Panc1 (cell line): ENCODE measurements around the gene HID1. TPM values are rescaled to one million over a fixed set of nuclear protein-coding genes. Genes with fewer than 3 reads are reported as not detected.

Source experiments
- ATAC-seq: fragments of 200-7000 bp; cut with Tn5 transposase; 2 replicates; pipeline ENCODE4 v1.9.1; 2020; ENCODE audit warnings: mild to moderate bottlenecking, moderate library complexity
- BruUV-seq: library from RNA; stranded (reverse); fragments of 400-500 nt; replicated peaks from 2 replicates; lab custom pipeline; 2021; lab: Mats Ljungman, UMichigan
- CTCF ChIA-PET: fragments of 300-600 bp; sonication (Branson Sonifier 250); formaldehyde crosslinking; loops from one replicate; lab custom pipeline; 2022; ENCODE audit warnings: antibody characterized with exemption; lab: Charles Lee
- POLR2A ChIA-PET: fragments of 300-600 bp; sonication (Branson Sonifier 250); formaldehyde crosslinking; loops from one replicate; lab custom pipeline; 2022; ENCODE audit warnings: antibody characterized with exemption; lab: Charles Lee
- DNase-seq: peaks from one replicate; pipeline ENCODE4 v3.0.0-alpha.2; 2010; ENCODE audit warnings: low read depth, low spot score
- H3K27ac ChIP-seq: 2 replicates; pipeline ENCODE4 v1.5.1; 2011; ENCODE audit warnings: mild to moderate bottlenecking, low read length, inconsistent platforms
- H3K27me3 ChIP-seq: fragments of 200-500 bp; sonication (Bioruptor generic); 2 replicates; pipeline ENCODE4 v1.6.0; 2014; ENCODE audit warnings: low read length, inconsistent platforms; ENCODE audit not compliant: control insufficient read depth, insufficient read depth
- H3K36me3 ChIP-seq: fragments of 200-500 bp; sonication (Bioruptor generic); 2 replicates; pipeline ENCODE4 v1.5.1; 2014; ENCODE audit warnings: inconsistent platforms, mild to moderate bottlenecking, low read length, moderate library complexity; ENCODE audit not compliant: control insufficient read depth, insufficient read depth
- H3K4me1 ChIP-seq: 2 replicates; pipeline ENCODE4 v1.5.1; 2011; ENCODE audit warnings: inconsistent platforms, mild to moderate bottlenecking, low read length, moderate library complexity; ENCODE audit not compliant: control insufficient read depth, insufficient read depth
- H3K4me3 ChIP-seq, 2 experiments: 2 replicates each; pipeline ENCODE4 v1.5.1; 2011 to 2012; ENCODE audit warnings: low read depth in 2 of 2, low read length in 2 of 2, mild to moderate bottlenecking in 2 of 2, inconsistent platforms in 1 of 2, moderate library complexity in 1 of 2
- H3K9me3 ChIP-seq: fragments of 200-500 bp; sonication (Bioruptor generic); 2 replicates; pipeline ENCODE4 v1.5.1; 2014; ENCODE audit warnings: low read depth, mild to moderate bottlenecking, inconsistent platforms, low read length, moderate library complexity; ENCODE audit not compliant: control insufficient read depth, insufficient read depth
- POLR2AphosphoS5 ChIP-seq: IDR thresholded peaks from 2 replicates; pipeline ENCODE4 v1.6.1; 2012; ENCODE audit warnings: mild to moderate bottlenecking, low read depth, low read length, moderate library complexity
- REST ChIP-seq, 2 experiments: IDR thresholded peaks; 2 replicates each; pipeline ENCODE4 v1.6.1; 2011 to 2012; ENCODE audit warnings: low read depth in 2 of 2, control low read depth in 1 of 2, low read length in 1 of 2, mild to moderate bottlenecking in 1 of 2, moderate library complexity in 1 of 2; ENCODE audit not compliant: insufficient read depth in 1 of 2
- SIN3A ChIP-seq: IDR thresholded peaks from 2 replicates; pipeline ENCODE4 v1.6.1; 2012; ENCODE audit warnings: low read depth, mild to moderate bottlenecking, low read length, moderate library complexity, borderline replicate concordance; ENCODE audit not compliant: insufficient read depth
- TCF7L2 ChIP-seq: IDR thresholded peaks from 2 replicates; pipeline ENCODE4 v1.6.1; 2011; ENCODE audit warnings: mild to moderate bottlenecking, low read depth, low read length, inconsistent platforms
- in situ Hi-C: cut with HindIII; loops from 2 replicates; pipeline ENCODE4 v1.10.0; 2016; ENCODE audit warnings: low sequenced_read_pairs, low pct_unique_long_range_greater_than_20kb
- intact Hi-C: fragments of 100-400 bp; cut with micrococcal nuclease; formaldehyde crosslinking; loops from one replicate; pipeline ENCODE4 v1.10.0; 2022; ENCODE audit not compliant: unreplicated experiment
- total RNA-seq: library from RNA; stranded (reverse); gene quantifications from one replicate; pipeline ENCODE4 v1.2.1, GENCODE V29; 2021; ENCODE audit not compliant: unreplicated experiment
- TF ChIP-seq, protein P1 (sequence below): fragments of 450-650 bp; IDR thresholded peaks from 2 replicates; pipeline ENCODE4 v1.5.1; 2017; ENCODE audit warnings: mild to moderate bottlenecking

Gene HID1
- total RNA-seq, 1 experiment from 2014 or later, result 10.9 TPM

GRCh38 chr17:74972973-74973328 is 392 bp upstream of the HID1 start:
- intact Hi-C loops, result loop anchor here (10.0 kb wide), 1 partner anchor 132 kb away; the partner anchor contains the start of gene ARMC7
- BruUV-seq, result no TSS peak
- peak; percentile 45 for ATAC-seq

GRCh38 chr17:74971842-74972106 is 785 bp downstream of the HID1 start:
- no TSS peak for BruUV-seq
- Histone ChIP-seq H3K4me1 (peaks cover 4% of the 10 kb centered on the region; the same call in 1 of the 2 replicates), H3K27ac (no peak overlapping the region), H3K27me3 (no peaks in the 10 kb centered on the region), H3K9me3 (no peaks in the 10 kb centered on the region), H3K36me3 (no peaks in the 10 kb centered on the region), H3K4me3 (peak overlapping the region; percentile 52 to 58)
- intact Hi-C loops (loop anchor here (10.0 kb wide), 1 partner anchor 133 kb away; the partner anchor contains the start of gene ARMC7), in situ Hi-C loops (no loop called here)
- ChIA-PET CTCF (interaction anchor here (0.5 to 1.8 kb wide), 5 partner anchors 10 to 321 kb away, joined by 3 to 10 read pairs (median 3); partner anchors contain the start of gene OTOP2), POLR2A (no interaction called here)
- TF ChIP-seq TCF7L2, result no peak
- no peak for DNase-seq
- ATAC-seq, result peak; percentile 37

More at GRCh38 chr17:74972973-74973328, 392 bp upstream of the HID1 start:
- Histone ChIP-seq H3K4me3 (peak overlapping the region; percentile 52 to 58), H3K36me3 (no peaks in the 10 kb centered on the region), H3K4me1 (peaks cover 4% of the 10 kb centered on the region; the same call in 1 of the 2 replicates), H3K9me3 (no peaks in the 10 kb centered on the region), H3K27ac (no peak overlapping the region), H3K27me3 (no peaks in the 10 kb centered on the region)
- no peak for DNase-seq
- no peak for TF ChIP-seq SIN3A
- TF ChIP-seq REST (IDR thresholded peaks at IDR 0.05; ENCODE audit: insufficient read depth in 1 of 2, low read depth in 2 of 2, low read length in 1 of 2), result no peak
- no peak for TF ChIP-seq POLR2AphosphoS5
- TF ChIP-seq TCF7L2, result no peak
- TF ChIP-seq, protein P1, sequence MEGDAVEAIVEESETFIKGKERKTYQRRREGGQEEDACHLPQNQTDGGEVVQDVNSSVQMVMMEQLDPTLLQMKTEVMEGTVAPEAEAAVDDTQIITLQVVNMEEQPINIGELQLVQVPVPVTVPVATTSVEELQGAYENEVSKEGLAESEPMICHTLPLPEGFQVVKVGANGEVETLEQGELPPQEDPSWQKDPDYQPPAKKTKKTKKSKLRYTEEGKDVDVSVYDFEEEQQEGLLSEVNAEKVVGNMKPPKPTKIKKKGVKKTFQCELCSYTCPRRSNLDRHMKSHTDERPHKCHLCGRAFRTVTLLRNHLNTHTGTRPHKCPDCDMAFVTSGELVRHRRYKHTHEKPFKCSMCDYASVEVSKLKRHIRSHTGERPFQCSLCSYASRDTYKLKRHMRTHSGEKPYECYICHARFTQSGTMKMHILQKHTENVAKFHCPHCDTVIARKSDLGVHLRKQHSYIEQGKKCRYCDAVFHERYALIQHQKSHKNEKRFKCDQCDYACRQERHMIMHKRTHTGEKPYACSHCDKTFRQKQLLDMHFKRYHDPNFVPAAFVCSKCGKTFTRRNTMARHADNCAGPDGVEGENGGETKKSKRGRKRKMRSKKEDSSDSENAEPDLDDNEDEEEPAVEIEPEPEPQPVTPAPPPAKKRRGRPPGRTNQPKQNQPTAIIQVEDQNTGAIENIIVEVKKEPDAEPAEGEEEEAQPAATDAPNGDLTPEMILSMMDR, result no peak
- ChIA-PET CTCF (interaction anchor here (0.6 to 0.9 kb wide), 2 partner anchors 12 to 90 kb away, joined by 5 to 8 read pairs; no protein-coding TSS in a partner anchor), POLR2A (interaction anchor here (0.6 to 0.8 kb wide), 2 partner anchors 100 to 452 kb away, joined by 3 to 7 read pairs; partner anchors contain the start of gene FDXR)
- in situ Hi-C loops, result no loop called here

DNA sequence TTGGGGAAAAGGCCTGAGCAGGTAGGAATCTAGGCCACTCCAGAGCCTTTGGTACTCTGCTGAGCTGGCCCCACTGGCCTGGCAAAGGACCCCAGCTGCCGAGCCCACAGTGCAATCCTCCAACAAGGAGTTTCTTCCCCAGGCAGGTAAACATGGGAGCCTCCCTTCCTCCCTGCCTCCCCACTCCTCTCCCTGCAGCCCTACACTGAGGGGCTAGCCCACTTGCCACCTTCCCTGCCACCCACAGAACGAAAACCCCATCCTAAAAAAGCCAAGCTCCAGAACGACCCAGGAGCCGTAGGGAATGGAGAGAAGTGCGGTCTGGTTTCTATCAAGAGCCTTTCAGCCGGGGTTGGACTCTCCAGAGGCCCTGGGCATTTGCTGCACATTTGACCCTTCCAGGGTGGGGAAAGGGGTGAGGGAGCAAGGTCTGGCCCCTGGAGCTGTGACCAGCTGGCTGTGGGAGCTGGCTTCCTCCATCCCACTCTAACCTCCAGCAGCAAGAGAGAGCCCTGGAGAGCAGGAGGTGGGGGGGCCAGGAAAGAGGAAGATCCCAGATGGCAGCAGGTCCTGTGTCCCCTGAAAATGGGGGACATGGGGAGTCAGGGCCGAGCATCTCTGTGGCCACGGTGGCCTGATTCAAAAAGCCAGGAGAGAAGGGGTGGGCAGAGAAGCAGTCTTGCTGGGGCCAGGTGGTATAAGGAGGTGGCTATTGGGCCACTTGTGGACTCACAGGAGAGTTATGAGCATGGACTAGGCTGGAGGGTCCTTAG is 1.3 kb downstream of the HID1 start:
- Histone ChIP-seq H3K4me1 (peaks cover 4% of the 10 kb centered on the region; the same call in 1 of the 2 replicates), H3K4me3 (peak overlapping the region; percentile 52 to 58), H3K9me3 (no peaks in the 10 kb centered on the region), H3K36me3 (no peaks in the 10 kb centered on the region), H3K27me3 (no peaks in the 10 kb centered on the region), H3K27ac (no peak overlapping the region)
- no TSS peak for BruUV-seq
- POLR2A ChIA-PET, result no interaction called here
- DNase-seq (no peak), ATAC-seq (no peak)
- no peak for TF ChIP-seq POLR2AphosphoS5
- TF ChIP-seq, protein P1, result no peak
- no peak for TF ChIP-seq REST (IDR thresholded peaks at IDR 0.05; ENCODE audit: insufficient read depth in 1 of 2, low read depth in 2 of 2, low read length in 1 of 2)
- TF ChIP-seq TCF7L2, result no peak
- TF ChIP-seq SIN3A, result no peak
- in situ Hi-C loops (no loop called here), intact Hi-C loops (loop anchor here (10.0 kb wide), 1 partner anchor 134 kb away; the partner anchor contains the start of gene ARMC7)
- CTCF ChIA-PET, result interaction anchor here (0.5 to 1.8 kb wide), 5 partner anchors 9 to 321 kb away, joined by 3 to 10 read pairs (median 3); no protein-coding TSS in a partner anchor
